ENCODE data around the gene FRMD4A. TPM values are rescaled to one million over a fixed set of nuclear protein-coding genes. Genes with fewer than 3 reads are reported as not detected.

The FRMD4A gene
- total and polyA plus RNA-seq, 10 of the 15 experiments (the other 5 are each of a cell fraction or from before 2014, with no cell fraction given) = 17.8 to 75.2 (median 39.1) TPM

- TF ChIP-seq, protein P1, sequence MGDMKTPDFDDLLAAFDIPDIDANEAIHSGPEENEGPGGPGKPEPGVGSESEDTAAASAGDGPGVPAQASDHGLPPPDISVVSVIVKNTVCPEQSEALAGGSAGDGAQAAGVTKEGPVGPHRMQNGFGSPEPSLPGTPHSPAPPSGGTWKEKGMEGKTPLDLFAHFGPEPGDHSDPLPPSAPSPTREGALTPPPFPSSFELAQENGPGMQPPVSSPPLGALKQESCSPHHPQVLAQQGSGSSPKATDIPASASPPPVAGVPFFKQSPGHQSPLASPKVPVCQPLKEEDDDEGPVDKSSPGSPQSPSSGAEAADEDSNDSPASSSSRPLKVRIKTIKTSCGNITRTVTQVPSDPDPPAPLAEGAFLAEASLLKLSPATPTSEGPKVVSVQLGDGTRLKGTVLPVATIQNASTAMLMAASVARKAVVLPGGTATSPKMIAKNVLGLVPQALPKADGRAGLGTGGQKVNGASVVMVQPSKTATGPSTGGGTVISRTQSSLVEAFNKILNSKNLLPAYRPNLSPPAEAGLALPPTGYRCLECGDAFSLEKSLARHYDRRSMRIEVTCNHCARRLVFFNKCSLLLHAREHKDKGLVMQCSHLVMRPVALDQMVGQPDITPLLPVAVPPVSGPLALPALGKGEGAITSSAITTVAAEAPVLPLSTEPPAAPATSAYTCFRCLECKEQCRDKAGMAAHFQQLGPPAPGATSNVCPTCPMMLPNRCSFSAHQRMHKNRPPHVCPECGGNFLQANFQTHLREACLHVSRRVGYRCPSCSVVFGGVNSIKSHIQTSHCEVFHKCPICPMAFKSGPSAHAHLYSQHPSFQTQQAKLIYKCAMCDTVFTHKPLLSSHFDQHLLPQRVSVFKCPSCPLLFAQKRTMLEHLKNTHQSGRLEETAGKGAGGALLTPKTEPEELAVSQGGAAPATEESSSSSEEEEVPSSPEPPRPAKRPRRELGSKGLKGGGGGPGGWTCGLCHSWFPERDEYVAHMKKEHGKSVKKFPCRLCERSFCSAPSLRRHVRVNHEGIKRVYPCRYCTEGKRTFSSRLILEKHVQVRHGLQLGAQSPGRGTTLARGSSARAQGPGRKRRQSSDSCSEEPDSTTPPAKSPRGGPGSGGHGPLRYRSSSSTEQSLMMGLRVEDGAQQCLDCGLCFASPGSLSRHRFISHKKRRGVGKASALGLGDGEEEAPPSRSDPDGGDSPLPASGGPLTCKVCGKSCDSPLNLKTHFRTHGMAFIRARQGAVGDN (IDR thresholded peaks at IDR 0.05) = no peak
- TF ChIP-seq USF2 (IDR thresholded peaks at IDR 0.05; ENCODE audit: borderline replicate concordance, low read depth, low read length) (no peak), MXI1 (IDR thresholded peaks at IDR 0.05; ENCODE audit: low read depth, low read length) (no peak), SUZ12 (IDR thresholded peaks at IDR 0.05; ENCODE audit: unreplicated experiment) (no peak)
These were observed 706.1 kb downstream of the FRMD4A start (continued) for GRCh38 chr10:13624630-13625029.

DNA sequence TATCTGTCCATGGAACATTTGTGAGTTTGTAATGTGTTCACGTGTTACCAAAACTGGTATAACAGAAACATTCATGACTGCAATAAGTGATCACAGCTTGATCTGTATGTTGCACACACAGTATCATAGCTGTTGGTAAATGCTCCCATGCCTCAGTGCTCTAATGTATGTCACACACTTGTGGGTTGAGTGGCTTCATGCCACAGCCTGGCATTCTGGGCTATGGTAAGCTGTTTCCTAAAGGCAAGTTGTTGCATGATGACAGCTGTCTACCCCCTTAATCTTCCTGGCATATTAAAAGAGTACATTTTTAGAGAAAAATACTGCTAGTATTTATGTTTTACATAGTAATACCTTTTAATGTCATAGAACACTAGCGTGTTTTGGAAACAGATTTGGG lies 708.8 kb downstream of the FRMD4A start:
- ChIA-PET POLR2A (no interaction called here), SMC1A (ENCODE audit: uncharacterized antibody, unreplicated experiment) (interaction anchor here (1.0 to 1.2 kb wide), 2 partner anchors 10 to 55 kb away, joined by 3 read pairs; no protein-coding TSS in a partner anchor), CTCF (interaction anchor here (1.0 to 1.7 kb wide), 3 partner anchors 9 to 162 kb away, joined by 3 to 6 read pairs (median 3); partner anchors contain the start of gene PRPF18), RAD21 (ENCODE audit: unreplicated experiment) (no interaction called here)
- Histone ChIP-seq H3K4me2 (ENCODE audit: control insufficient read depth, insufficient read depth) (no peak overlapping the region), H3K79me2 (ENCODE audit: control insufficient read depth, insufficient read depth, low read length) (no peaks in the 10 kb centered on the region), H3K9ac (ENCODE audit: control insufficient read depth, insufficient read depth, low read length) (no peak overlapping the region), H3K27me3 (replicated peaks in 1 of 2; ENCODE audit: control insufficient read depth in 2 of 2, insufficient read depth in 2 of 2, low read length in 1 of 2) (no peaks in the 10 kb centered on the region), H3K4me3 (no peak overlapping the region), H3K4me1 (ENCODE audit: control insufficient read depth, insufficient read depth, low read length) (no peaks in the 10 kb centered on the region), H3K27ac (ENCODE audit: control insufficient read depth, insufficient read depth) (no peak overlapping the region), H3K36me3 (ENCODE audit: control insufficient read depth in 2 of 2, insufficient read depth in 2 of 2, low read length in 1 of 2) (peaks cover 5 to 11% of the 10 kb centered on the region in 2 experiments), H4K20me1 (ENCODE audit: control insufficient read depth, insufficient read depth) (no peaks in the 10 kb centered on the region), H3K9me3 (replicated peaks; ENCODE audit: control insufficient read depth, insufficient read depth, low read length) (no peaks in the 10 kb centered on the region), H2AFZ (ENCODE audit: control insufficient read depth, low read depth, low read length) (no peak overlapping the region)
- intact Hi-C loops (cut with micrococcal nuclease; ENCODE audit: unreplicated experiment) (no loop called here), in situ Hi-C loops (cut with MboI) (no loop called here)
- ATAC-seq = no peak
- WGBS (ENCODE audit: insufficient coverage, insufficient replicate concordance, low lambda C conversion rate, missing lambda C conversion rate) = 100% methylated on average over 2 of the region's 2 CpGs
- DNase-seq (ENCODE audit: low read depth, low spot score) = no peak
- FAIRE-seq = no peak
- BruUV-seq (replicated peaks) = no TSS peak
- no peak for TF ChIP-seq SREBF1 (IDR thresholded peaks at IDR 0.05; ENCODE audit: low read length)
- TF ChIP-seq POLR2A (IDR thresholded peaks at IDR 0.05; ENCODE audit: low read depth, low read length) = no peak
- TF ChIP-seq CREM (IDR thresholded peaks at IDR 0.05; ENCODE audit: low read depth) = no peak
- TF ChIP-seq MYB (IDR thresholded peaks at IDR 0.05; ENCODE audit: borderline replicate concordance, low read depth, low read length) = no peak

Measured in GM12878 (cell line).